MV-4-11 (cell line): ENCODE data around the gene CDR2.
"Not testable (repeated sequence)": the region's sequence is repeated elsewhere in the genome, so short reads cannot be mapped to it uniquely, and the experiment has no call there.

Experiments
- DNase-seq: peaks from one replicate; lab custom pipeline; 2025; lab: John Stamatoyannopoulos, UW

Gene CDR2

GRCh38 chr16:22307838-22308237 lies 66.6 kb downstream of the CDR2 start:
- DNase-seq = no peak

- DNase-seq = no peak
Measured at GRCh38 chr16:22306788-22307187, 67.6 kb downstream of the CDR2 start.

DNA sequence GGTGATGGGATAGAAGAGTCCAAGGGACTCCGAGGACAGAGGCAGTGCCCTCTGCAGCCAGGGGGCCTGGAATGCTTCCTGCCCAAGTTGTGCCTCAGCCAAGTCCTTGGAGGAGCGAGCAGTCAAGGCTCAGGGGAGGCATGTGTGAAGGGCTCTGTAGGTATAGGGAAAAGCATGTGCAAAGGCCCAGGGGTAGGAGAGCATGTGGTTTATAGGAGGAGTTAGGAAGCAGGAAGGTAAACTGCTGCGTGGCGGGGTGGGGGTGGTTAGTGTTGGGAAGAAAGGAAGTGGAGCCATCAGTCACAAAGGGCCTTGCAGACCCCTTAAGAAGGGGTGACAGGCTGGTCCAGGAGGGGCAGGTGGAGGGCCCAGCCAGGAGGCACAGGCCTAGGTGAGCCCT lies 70.0 kb downstream of the CDR2 start:
- no peak for DNase-seq

- no peak for DNase-seq
Measured at GRCh38 chr16:22302776-22303363, 71.5 kb downstream of the CDR2 start.

GRCh38 chr16:22301423-22301822 lies 73.0 kb downstream of the CDR2 start:
- DNase-seq = not testable (repeated sequence)

DNA sequence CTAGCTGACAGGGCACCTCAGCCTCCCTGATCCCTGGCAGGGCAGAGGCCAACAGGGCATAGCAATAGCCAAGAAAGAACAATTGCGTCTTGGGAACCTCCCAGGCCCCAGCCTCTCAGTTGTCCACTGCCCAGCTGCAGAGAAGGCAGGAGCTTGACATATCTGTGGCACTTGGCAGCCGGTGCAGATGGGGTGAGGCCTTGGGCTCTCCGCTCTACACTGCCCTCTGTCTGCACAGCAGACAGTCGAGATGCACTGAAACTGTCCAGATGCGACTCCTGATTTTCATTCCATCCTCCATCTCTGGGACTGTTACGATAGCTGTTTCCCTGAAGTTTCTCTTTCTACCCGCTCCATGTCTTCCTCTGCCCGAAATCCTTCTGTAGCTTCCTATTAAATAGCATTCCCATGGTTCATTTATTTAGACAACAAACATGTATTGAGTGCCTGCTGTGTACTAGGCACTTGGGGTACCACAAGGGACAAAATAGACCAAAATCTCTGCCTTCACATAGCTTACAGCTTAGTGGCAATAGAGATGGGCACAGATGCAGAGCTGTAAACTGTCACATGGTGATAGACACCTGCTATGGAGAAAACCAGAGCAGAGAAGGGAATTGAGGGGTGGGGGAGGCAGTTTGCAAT lies 73.9 kb downstream of the CDR2 start:
- peak; percentile 45 for DNase-seq

DNA sequence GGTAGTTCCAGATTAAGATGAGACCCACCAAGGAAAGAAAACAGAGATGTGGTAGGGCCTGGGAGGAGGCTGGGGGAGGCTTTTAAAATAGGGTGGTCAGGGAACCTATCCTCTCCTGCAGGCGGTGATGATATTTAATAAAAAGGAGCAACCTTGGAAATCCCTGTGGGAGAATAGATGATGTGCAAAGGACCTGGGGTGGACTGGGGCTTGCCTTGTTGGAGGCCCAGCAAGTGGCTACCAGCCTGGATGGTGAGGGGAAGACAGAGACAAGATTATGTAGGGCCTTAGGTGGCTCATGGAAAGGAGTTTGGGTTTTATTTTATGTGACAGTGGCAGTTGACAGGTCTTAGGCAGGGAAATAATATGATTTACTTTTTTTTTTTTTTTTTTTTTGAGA lies 75.4 kb downstream of the CDR2 start:
- no peak for DNase-seq

GRCh38 chr16:22297871-22298733 lies 76.3 kb downstream of the CDR2 start:
- DNase-seq = peak; percentile 92

DNA sequence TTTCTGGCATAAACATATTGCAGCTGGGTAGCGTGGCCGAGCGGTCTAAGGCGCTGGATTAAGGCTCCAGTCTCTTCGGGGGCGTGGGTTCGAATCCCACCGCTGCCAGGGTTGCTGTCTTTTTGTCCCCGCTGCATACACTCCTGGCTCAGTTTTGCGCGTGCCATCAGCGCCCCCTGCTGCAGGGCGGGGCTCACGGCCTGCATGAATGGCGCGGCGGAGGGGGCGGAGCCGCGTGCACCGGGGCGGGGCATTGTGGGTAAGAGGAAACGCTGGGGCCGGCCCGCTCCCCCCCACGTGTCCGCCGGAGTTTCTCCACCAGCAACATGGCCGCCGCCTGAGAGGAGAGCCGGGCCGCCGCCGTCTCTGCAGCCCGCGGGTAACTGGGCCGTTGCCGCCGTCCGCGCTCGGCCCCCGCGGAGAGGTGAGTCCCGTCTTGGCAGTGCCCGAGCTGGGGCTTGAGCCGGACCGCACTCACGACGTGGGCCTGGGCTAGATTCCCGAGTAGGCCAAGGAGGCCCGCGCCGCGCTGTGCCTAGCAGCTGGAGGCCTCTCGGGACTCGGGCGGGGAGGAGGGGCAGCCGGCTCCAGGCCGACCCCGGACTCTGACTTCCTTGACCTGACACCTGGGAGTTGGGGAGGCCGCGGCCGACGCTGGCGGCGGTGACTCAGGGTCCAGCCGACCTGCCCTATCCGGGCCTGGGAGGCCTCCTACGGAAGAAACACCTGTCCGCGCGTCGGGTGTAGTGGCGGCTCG lies 77.1 kb downstream of the CDR2 start, which contains the start of gene POLR3E:
Gene POLR3E, plus strand, starts transcription at position 296 of the 757 bp plus-strand sequence. CDS start 5,560 bp downstream, outside the sequence.
- DNase-seq = peak; percentile 94

DNA sequence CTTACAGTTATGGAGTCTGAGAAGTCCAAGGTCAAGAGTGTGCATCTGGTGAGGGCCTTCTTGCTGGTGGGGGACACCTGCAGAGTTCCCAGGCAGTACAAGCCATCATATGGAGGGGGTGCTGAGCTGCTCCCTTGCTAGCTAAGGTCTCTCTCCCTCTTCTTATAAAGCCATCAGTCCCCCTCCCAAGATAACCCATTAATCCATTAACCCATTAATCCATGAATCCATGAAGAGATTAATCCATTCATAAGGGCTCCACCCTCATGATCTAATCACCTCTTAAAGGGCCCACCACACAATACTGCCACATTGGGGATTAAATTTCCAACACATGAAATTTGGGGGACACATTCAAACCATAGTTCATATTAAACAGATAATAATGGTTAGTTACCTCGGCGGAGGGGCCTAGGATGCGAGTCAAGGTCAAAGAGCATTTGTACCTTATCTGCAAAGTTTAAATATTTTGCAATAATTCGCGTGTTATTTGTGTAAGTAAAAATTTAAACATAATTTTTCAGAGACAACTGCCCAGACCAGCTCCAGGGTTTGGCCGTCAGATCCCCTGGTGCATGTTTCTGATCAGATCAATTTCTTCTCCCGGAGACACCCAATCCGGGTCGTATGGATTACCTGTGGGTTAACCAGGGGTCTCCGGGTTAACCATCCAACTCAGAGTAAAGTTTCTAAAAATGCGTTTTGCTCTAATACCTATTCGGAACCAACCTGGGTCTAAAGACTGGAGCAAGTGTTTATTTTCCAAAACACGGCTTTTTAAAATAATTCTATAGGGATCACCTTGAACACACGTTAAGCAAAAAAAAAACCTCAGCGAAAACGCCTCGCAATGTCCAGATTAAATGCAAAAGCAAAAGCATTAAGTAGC lies 78.0 kb downstream of the CDR2 start:
- peak; percentile 28 for DNase-seq
